Measurements from ENCODE around the gene TRAIP.

DNA sequence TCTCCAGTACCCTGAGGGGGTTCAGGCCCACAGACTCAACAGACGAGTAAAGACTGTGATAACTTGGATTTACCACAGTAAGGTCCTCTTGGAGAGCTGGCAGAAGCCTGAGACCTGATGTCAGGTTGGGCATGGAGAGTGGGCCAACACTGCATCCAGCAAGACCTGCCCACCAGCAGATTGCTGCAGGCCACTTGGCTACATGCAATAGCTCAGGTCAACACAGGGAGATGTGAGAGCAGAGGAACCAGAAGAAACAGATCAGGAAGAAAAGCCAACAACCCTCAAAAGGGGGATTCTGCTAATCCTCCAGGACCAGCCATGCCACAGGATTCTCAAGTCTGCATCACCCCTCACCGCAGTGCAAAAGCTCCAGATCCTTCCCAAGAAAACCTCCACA lies 68.3 kb downstream of the TRAIP start:
- TF ChIP-seq, protein P1, sequence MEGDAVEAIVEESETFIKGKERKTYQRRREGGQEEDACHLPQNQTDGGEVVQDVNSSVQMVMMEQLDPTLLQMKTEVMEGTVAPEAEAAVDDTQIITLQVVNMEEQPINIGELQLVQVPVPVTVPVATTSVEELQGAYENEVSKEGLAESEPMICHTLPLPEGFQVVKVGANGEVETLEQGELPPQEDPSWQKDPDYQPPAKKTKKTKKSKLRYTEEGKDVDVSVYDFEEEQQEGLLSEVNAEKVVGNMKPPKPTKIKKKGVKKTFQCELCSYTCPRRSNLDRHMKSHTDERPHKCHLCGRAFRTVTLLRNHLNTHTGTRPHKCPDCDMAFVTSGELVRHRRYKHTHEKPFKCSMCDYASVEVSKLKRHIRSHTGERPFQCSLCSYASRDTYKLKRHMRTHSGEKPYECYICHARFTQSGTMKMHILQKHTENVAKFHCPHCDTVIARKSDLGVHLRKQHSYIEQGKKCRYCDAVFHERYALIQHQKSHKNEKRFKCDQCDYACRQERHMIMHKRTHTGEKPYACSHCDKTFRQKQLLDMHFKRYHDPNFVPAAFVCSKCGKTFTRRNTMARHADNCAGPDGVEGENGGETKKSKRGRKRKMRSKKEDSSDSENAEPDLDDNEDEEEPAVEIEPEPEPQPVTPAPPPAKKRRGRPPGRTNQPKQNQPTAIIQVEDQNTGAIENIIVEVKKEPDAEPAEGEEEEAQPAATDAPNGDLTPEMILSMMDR (tag by site-specific recombination; IDR thresholded peaks at IDR 0.05): no peak
- TF ChIP-seq ZFP37 (tag by site-specific recombination; IDR thresholded peaks at IDR 0.05): no peak
- TF ChIP-seq ZNF423 (tag by site-specific recombination; IDR thresholded peaks at IDR 0.05): no peak
- TF ChIP-seq ZNF404 (tag by site-specific recombination; IDR thresholded peaks at IDR 0.05): no peak
- no peak for TF ChIP-seq ZNF223 (tag by site-specific recombination; IDR thresholded peaks at IDR 0.05)
- TF ChIP-seq ZNF274 (IDR thresholded peaks at IDR 0.05; ENCODE audit: low read length): no peak
- TF ChIP-seq ZNF274 (tag by site-specific recombination; IDR thresholded peaks at IDR 0.05; ENCODE audit: borderline replicate concordance): no peak
- TF ChIP-seq, protein P2, sequence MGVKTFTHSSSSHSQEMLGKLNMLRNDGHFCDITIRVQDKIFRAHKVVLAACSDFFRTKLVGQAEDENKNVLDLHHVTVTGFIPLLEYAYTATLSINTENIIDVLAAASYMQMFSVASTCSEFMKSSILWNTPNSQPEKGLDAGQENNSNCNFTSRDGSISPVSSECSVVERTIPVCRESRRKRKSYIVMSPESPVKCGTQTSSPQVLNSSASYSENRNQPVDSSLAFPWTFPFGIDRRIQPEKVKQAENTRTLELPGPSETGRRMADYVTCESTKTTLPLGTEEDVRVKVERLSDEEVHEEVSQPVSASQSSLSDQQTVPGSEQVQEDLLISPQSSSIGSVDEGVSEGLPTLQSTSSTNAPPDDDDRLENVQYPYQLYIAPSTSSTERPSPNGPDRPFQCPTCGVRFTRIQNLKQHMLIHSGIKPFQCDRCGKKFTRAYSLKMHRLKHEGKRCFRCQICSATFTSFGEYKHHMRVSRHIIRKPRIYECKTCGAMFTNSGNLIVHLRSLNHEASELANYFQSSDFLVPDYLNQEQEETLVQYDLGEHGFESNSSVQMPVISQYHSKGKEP (tag by site-specific recombination; IDR thresholded peaks at IDR 0.05): no peak
